H9 (cell line): ENCODE data around the gene LMO1. TPM values are rescaled to one million over a fixed set of nuclear protein-coding genes. Genes with fewer than 3 reads are reported as not detected.

ENCODE experiments used
- DNase-seq: peaks from one replicate; pipeline ENCODE4 v3.0.0-alpha.2; 2017
- H2AFZ ChIP-seq: one replicate; pipeline ENCODE4 v1.6.1; 2013; ENCODE audit warnings: mild to moderate bottlenecking, low read length, control low read depth, moderate library complexity
- H2AK5ac ChIP-seq: 2 replicates; pipeline ENCODE4 v1.6.1; 2013; ENCODE audit warnings: low read length, control low read depth, mixed read lengths; ENCODE audit not compliant: insufficient read length
- H2BK120ac ChIP-seq: one replicate; pipeline ENCODE4 v1.6.1; 2013; ENCODE audit warnings: low read depth, mild to moderate bottlenecking, low read length, control low read depth, inconsistent platforms; ENCODE audit not compliant: poor library complexity, severe bottlenecking
- H2BK12ac ChIP-seq: 2 replicates; pipeline ENCODE4 v1.6.1; 2013; ENCODE audit warnings: low read length, control low read depth, mixed read lengths, low read depth; ENCODE audit not compliant: insufficient read length
- H2BK15ac ChIP-seq: 2 replicates; pipeline ENCODE4 v1.6.1; 2013; ENCODE audit warnings: low read depth, low read length, control low read depth
- H2BK20ac ChIP-seq: one replicate; pipeline ENCODE4 v1.6.1; 2013; ENCODE audit warnings: low read depth, mild to moderate bottlenecking, low read length, control low read depth, inconsistent platforms; ENCODE audit not compliant: poor library complexity, severe bottlenecking
- H2BK5ac ChIP-seq: 2 replicates; pipeline ENCODE4 v1.6.1; 2013; ENCODE audit warnings: low read length, control low read depth, mixed read lengths; ENCODE audit not compliant: insufficient read length
- H3K14ac ChIP-seq: 2 replicates; pipeline ENCODE4 v1.6.1; 2013; ENCODE audit warnings: low read length, control low read depth; ENCODE audit not compliant: insufficient read depth
- H3K18ac ChIP-seq: 2 replicates; pipeline ENCODE4 v1.6.1; 2013; ENCODE audit warnings: low read depth, mild to moderate bottlenecking, mixed read lengths, low read length, control low read depth; ENCODE audit not compliant: insufficient read length
- H3K23ac ChIP-seq: 2 replicates; pipeline ENCODE4 v1.6.1; 2013; ENCODE audit warnings: low read length, control low read depth, mixed read lengths, low read depth; ENCODE audit not compliant: insufficient read length
- H3K23me2 ChIP-seq: 2 replicates; pipeline ENCODE4 v1.6.1; 2013; ENCODE audit warnings: low read depth, mild to moderate bottlenecking, mixed read lengths, low read length, control low read depth; ENCODE audit not compliant: insufficient read length, poor library complexity, severe bottlenecking
- H3K27ac ChIP-seq: 2 replicates; pipeline ENCODE4 v1.5.1; 2013; ENCODE audit warnings: low read length, control low read depth, mixed read lengths, low read depth; ENCODE audit not compliant: insufficient read length
- H3K27me3 ChIP-seq: 2 replicates; pipeline ENCODE4 v1.6.1; 2013; ENCODE audit warnings: low read length, control low read depth, inconsistent platforms; ENCODE audit not compliant: insufficient read depth
- H3K4ac ChIP-seq: 2 replicates; pipeline ENCODE4 v1.6.1; 2013; ENCODE audit warnings: low read depth, mild to moderate bottlenecking, control low read depth, inconsistent platforms, low read length, moderate library complexity
- H3K4me1 ChIP-seq: 2 replicates; pipeline ENCODE4 v1.6.1; 2013; ENCODE audit warnings: low read length, control low read depth, inconsistent platforms; ENCODE audit not compliant: insufficient read depth
- H3K4me2 ChIP-seq: 2 replicates; pipeline ENCODE4 v1.6.1; 2013; ENCODE audit warnings: low read length, control low read depth, mixed read lengths; ENCODE audit not compliant: insufficient read length, insufficient read depth
- H3K56ac ChIP-seq: 2 replicates; pipeline ENCODE4 v1.6.1; 2013; ENCODE audit warnings: low read depth, mild to moderate bottlenecking, mixed read lengths, low read length, control low read depth; ENCODE audit not compliant: insufficient read length
- H3K79me1 ChIP-seq: 2 replicates; pipeline ENCODE4 v1.6.1; 2013; ENCODE audit warnings: low read depth, mild to moderate bottlenecking, moderate library complexity, low read length, control low read depth, inconsistent platforms; ENCODE audit not compliant: insufficient read depth, poor library complexity, severe bottlenecking
- H3K79me2 ChIP-seq: 2 replicates; pipeline ENCODE4 v1.6.1; 2013; ENCODE audit warnings: low read length, control low read depth, inconsistent platforms; ENCODE audit not compliant: insufficient read depth
- H3K9ac ChIP-seq: 2 replicates; pipeline ENCODE4 v1.6.1; 2013; ENCODE audit warnings: low read length, control low read depth, mixed read lengths; ENCODE audit not compliant: insufficient read length; ENCODE audit errors: extremely low read depth
- H3K9me3 ChIP-seq: one replicate; pipeline ENCODE4 v1.6.1; 2013; ENCODE audit warnings: low read depth, low read length, inconsistent platforms; ENCODE audit not compliant: control insufficient read depth
- H3T11ph ChIP-seq: one replicate; pipeline ENCODE4 v1.6.1; 2013; ENCODE audit warnings: mild to moderate bottlenecking, low read length, control low read depth, inconsistent platforms
- H4K20me1 ChIP-seq: one replicate; pipeline ENCODE4 v1.6.1; 2013; ENCODE audit not compliant: control insufficient read depth, insufficient read length, insufficient read depth
- H4K5ac ChIP-seq: 2 replicates; pipeline ENCODE4 v1.6.1; 2013; ENCODE audit warnings: low read depth, mild to moderate bottlenecking, mixed read lengths, low read length, control low read depth; ENCODE audit not compliant: insufficient read length
- H4K8ac ChIP-seq: replicated peaks from 2 replicates; pipeline ENCODE4 v1.6.1; 2013; ENCODE audit warnings: low read length, control low read depth, mixed read lengths, low read depth; ENCODE audit not compliant: insufficient read length
- H4K91ac ChIP-seq: 2 replicates; pipeline ENCODE4 v1.6.1; 2013; ENCODE audit warnings: low read depth, mild to moderate bottlenecking, moderate library complexity, mixed read lengths, low read length, control low read depth; ENCODE audit not compliant: insufficient read length
- H3K27ac Mint-ChIP-seq, 3 experiments: 2 replicates in 2 of 3; 3 replicates in 1 of 3; pipeline ENCODE4 v1.8.0; 2020 to 2021; ENCODE audit warnings: mixed read lengths in 3 of 3, mild to moderate bottlenecking in 1 of 3, moderate library complexity in 1 of 3
- H3K27me3 Mint-ChIP-seq: 2 replicates; pipeline ENCODE4 v1.8.0; 2021; ENCODE audit warnings: low read depth, mild to moderate bottlenecking, moderate library complexity, mixed read lengths
- H3K36me3 Mint-ChIP-seq, 3 experiments: 2 replicates in 2 of 3; 3 replicates in 1 of 3; pipeline ENCODE4 v1.8.0; 2020 to 2021; ENCODE audit warnings: low read depth in 3 of 3, mixed read lengths in 3 of 3; ENCODE audit not compliant: insufficient read depth in 1 of 3
- H3K4me1 Mint-ChIP-seq, 2 experiments: 2 replicates each; pipeline ENCODE4 v1.8.0; 2020; ENCODE audit warnings: mixed read lengths in 2 of 2
- H3K4me3 Mint-ChIP-seq, 2 experiments: 2 replicates in 1 of 2; 3 replicates in 1 of 2; pipeline ENCODE4 v1.8.0; 2020 to 2021; ENCODE audit warnings: mild to moderate bottlenecking in 2 of 2, mixed read lengths in 2 of 2, moderate library complexity in 1 of 2
- H3K9me3 Mint-ChIP-seq, 2 experiments: 2 replicates in 1 of 2; 3 replicates in 1 of 2; pipeline ENCODE4 v1.8.0; 2020; ENCODE audit warnings: mild to moderate bottlenecking in 2 of 2, mixed read lengths in 2 of 2, moderate library complexity in 1 of 2
- WGBS: extraction: QIAGEN DNeasy Blood & Tissue Kit; methylation state at CpG from one replicate; pipeline ENCODE4 v1.1.7; 2013; ENCODE audit warnings: missing lambda C conversion rate, low lambda C conversion rate, mixed read lengths; ENCODE audit not compliant: insufficient read length; ENCODE audit errors: extremely low coverage; 5-methylcytosine and 5-hydroxymethylcytosine counted together
- total RNA-seq: library from RNA; stranded (reverse); gene quantifications from 2 replicates; pipeline ENCODE4 v1.2.1, GENCODE V29; 2021
- TF ChIP-seq, protein P1 (sequence below): fragments of 200-600 bp; sonication (generic); conservative IDR thresholded peaks from 3 replicates; pipeline ENCODE4 v1.8.0; 2021; ENCODE audit warnings: antibody characterized with exemption, mild to moderate bottlenecking

Gene LMO1
- total RNA-seq, 1 experiment from 2014 or later = 0.50 TPM

GRCh38 chr11:8277691-8278090, 14.0 kb upstream of the LMO1 start:
- Histone ChIP-seq H2BK12ac (no peak overlapping the region), H3K56ac (no peak overlapping the region), H3K9me3 (no peaks in the 10 kb centered on the region), H3K27me3 (peaks cover 3% of the 10 kb centered on the region; the same call in 1 of the 2 replicates), H2AFZ (no peak overlapping the region), H3K18ac (peak overlapping the region; percentile 44), H3K4ac (no peak overlapping the region), H2BK15ac (no peak overlapping the region; the same call in 1 of the 2 replicates), H3K23me2 (peaks cover under 1% of the 10 kb centered on the region), H3K23ac (no peak overlapping the region), H3T11ph (no peak overlapping the region), H3K79me1 (no peaks in the 10 kb centered on the region), H3K14ac (no peak overlapping the region), H3K79me2 (no peaks in the 10 kb centered on the region), H3K27ac (no peak overlapping the region), H4K8ac (no peak overlapping the region), H2BK5ac (no peak overlapping the region), H4K5ac (no peak overlapping the region), H2BK20ac (no peak overlapping the region), H4K91ac (no peak overlapping the region), H3K9ac (no peak overlapping the region), H3K4me1 (no peaks in the 10 kb centered on the region; the same call in 1 of the 2 replicates), H2AK5ac (no peak overlapping the region), H2BK120ac (no peak overlapping the region), H4K20me1 (no peaks in the 10 kb centered on the region), H3K4me2 (no peak overlapping the region)
- H3K9me3 Mint-ChIP-seq = peaks cover 3 to 4% of the 10 kb centered on the region in 2 experiments; a peak in 4 of 5 replicates
- H3K4me3 Mint-ChIP-seq = no peak overlapping the region
- no peaks in the 10 kb centered on the region; a peak in 1 of 7 replicates for H3K36me3 Mint-ChIP-seq
- TF ChIP-seq, protein P1, sequence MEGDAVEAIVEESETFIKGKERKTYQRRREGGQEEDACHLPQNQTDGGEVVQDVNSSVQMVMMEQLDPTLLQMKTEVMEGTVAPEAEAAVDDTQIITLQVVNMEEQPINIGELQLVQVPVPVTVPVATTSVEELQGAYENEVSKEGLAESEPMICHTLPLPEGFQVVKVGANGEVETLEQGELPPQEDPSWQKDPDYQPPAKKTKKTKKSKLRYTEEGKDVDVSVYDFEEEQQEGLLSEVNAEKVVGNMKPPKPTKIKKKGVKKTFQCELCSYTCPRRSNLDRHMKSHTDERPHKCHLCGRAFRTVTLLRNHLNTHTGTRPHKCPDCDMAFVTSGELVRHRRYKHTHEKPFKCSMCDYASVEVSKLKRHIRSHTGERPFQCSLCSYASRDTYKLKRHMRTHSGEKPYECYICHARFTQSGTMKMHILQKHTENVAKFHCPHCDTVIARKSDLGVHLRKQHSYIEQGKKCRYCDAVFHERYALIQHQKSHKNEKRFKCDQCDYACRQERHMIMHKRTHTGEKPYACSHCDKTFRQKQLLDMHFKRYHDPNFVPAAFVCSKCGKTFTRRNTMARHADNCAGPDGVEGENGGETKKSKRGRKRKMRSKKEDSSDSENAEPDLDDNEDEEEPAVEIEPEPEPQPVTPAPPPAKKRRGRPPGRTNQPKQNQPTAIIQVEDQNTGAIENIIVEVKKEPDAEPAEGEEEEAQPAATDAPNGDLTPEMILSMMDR = no peak
- no CpG with 5 or more reads among the region's 7 CpGs for WGBS
- DNase-seq = no peak
- peaks cover 37% of the 10 kb centered on the region for H3K27me3 Mint-ChIP-seq
- peaks cover 6 to 10% of the 10 kb centered on the region in 2 experiments for H3K4me1 Mint-ChIP-seq
- no peak overlapping the region for H3K27ac Mint-ChIP-seq
